MG63 (cell line): ENCODE results near the gene SERPINB7. TPM values are rescaled to one million over a fixed set of nuclear protein-coding genes. Genes with fewer than 3 reads are reported as not detected.
"Not testable (repeated sequence)": the region's sequence is repeated elsewhere in the genome, so short reads cannot be mapped to it uniquely, and the experiment has no call there.

Source experiments
- DNase-seq: peaks from one replicate; pipeline ENCODE4 v3.0.0-alpha.2; 2020
- H3K27me3 ChIP-seq: fragments of 250-450 bp; sonication (Bioruptor Pico); 2 replicates; pipeline ENCODE4 v1.5.1; 2020; ENCODE audit warnings: mild to moderate bottlenecking, moderate library complexity
- H3K36me3 ChIP-seq: fragments of 250-450 bp; sonication (Bioruptor Pico); 2 replicates; pipeline ENCODE4 v1.5.1; 2020; ENCODE audit warnings: mild to moderate bottlenecking, moderate library complexity
- H3K4me3 ChIP-seq: fragments of 250-450 bp; sonication (Bioruptor Pico); 2 replicates; pipeline ENCODE4 v1.5.1; 2020; ENCODE audit warnings: mild to moderate bottlenecking, moderate library complexity
- H3K9me3 ChIP-seq: fragments of 250-450 bp; sonication (Bioruptor Pico); 2 replicates; pipeline ENCODE4 v1.5.1; 2020; ENCODE audit warnings: mild to moderate bottlenecking, moderate library complexity
- total RNA-seq: library from RNA; depleted of rRNA; stranded (reverse); fragments of >200 nt; shearing (Covaris generic); gene quantifications from 2 replicates; pipeline ENCODE4 v1.2.3, GENCODE V29; 2014; ENCODE audit warnings: low replicate concordance; rRNA removed

The SERPINB7 gene
- total RNA-seq, result 0.99 and 4.7 TPM in 2 replicates

- peak; percentile 75 for DNase-seq
- Histone ChIP-seq H3K4me3 (no peak within 1 kb of the TSS), H3K27me3 (no peaks in the 10 kb centered on the region), H3K36me3 (no peaks in the 10 kb centered on the region), H3K9me3 (no peaks in the 10 kb centered on the region)
Measured at GRCh38 chr18:63775166-63775730, at the start of gene SERPINB7. Gene SERPINB7 (plus strand): TSS chr18:63775418. CDS start chr18:63782373, 6,955 bp downstream.

- H3K36me3 ChIP-seq, result no peaks in the 10 kb centered on the region
- no peaks in the 10 kb centered on the region for H3K9me3 ChIP-seq
- DNase-seq, result no peak
- H3K27me3 ChIP-seq, result no peaks in the 10 kb centered on the region
- H3K4me3 ChIP-seq, result no peak overlapping the region
Measured at GRCh38 chr18:63725682-63726480, 49.3 kb upstream of the SERPINB7 start.

- H3K27me3 ChIP-seq, result no peaks in the 10 kb centered on the region
- H3K9me3 ChIP-seq, result no peaks in the 10 kb centered on the region
- H3K36me3 ChIP-seq, result no peaks in the 10 kb centered on the region
- no peak for DNase-seq
- no peak overlapping the region for H3K4me3 ChIP-seq
Measured at GRCh38 chr18:63730773-63731172, 44.4 kb upstream of the SERPINB7 start.

GRCh38 chr18:63731215-63731614 lies 44.0 kb upstream of the SERPINB7 start:
- Histone ChIP-seq H3K4me3 (no peak overlapping the region), H3K27me3 (no peaks in the 10 kb centered on the region), H3K36me3 (no peaks in the 10 kb centered on the region), H3K9me3 (no peaks in the 10 kb centered on the region)
- no peak for DNase-seq

- H3K27me3 ChIP-seq, result no peaks in the 10 kb centered on the region
- H3K4me3 ChIP-seq, result no peak overlapping the region
- H3K36me3 ChIP-seq, result no peaks in the 10 kb centered on the region
- H3K9me3 ChIP-seq, result no peaks in the 10 kb centered on the region
- DNase-seq, result no peak
Measured at GRCh38 chr18:63736876-63737275, 38.3 kb upstream of the SERPINB7 start.

GRCh38 chr18:63741769-63742168 lies 33.4 kb upstream of the SERPINB7 start:
- no peaks in the 10 kb centered on the region for H3K27me3 ChIP-seq
- DNase-seq, result no peak
- no peak overlapping the region for H3K4me3 ChIP-seq
- H3K36me3 ChIP-seq, result no peaks in the 10 kb centered on the region
- no peaks in the 10 kb centered on the region for H3K9me3 ChIP-seq

- H3K27me3 ChIP-seq, result no peaks in the 10 kb centered on the region
- no peak overlapping the region for H3K4me3 ChIP-seq
- no peak for DNase-seq
- no peaks in the 10 kb centered on the region for H3K36me3 ChIP-seq
- no peaks in the 10 kb centered on the region for H3K9me3 ChIP-seq
Measured at GRCh38 chr18:63747006-63747405, 28.2 kb upstream of the SERPINB7 start.

- DNase-seq, result no peak
- Histone ChIP-seq H3K27me3 (no peaks in the 10 kb centered on the region), H3K4me3 (no peak overlapping the region), H3K36me3 (no peaks in the 10 kb centered on the region), H3K9me3 (no peaks in the 10 kb centered on the region)
Measured at GRCh38 chr18:63749489-63749888, 25.7 kb upstream of the SERPINB7 start.

GRCh38 chr18:63752636-63753035 lies 22.6 kb upstream of the SERPINB7 start:
- Histone ChIP-seq H3K9me3 (no peaks in the 10 kb centered on the region), H3K4me3 (no peak overlapping the region), H3K27me3 (no peaks in the 10 kb centered on the region), H3K36me3 (no peaks in the 10 kb centered on the region)
- no peak for DNase-seq

GRCh38 chr18:63753676-63754075 lies 21.5 kb upstream of the SERPINB7 start:
- no peaks in the 10 kb centered on the region for H3K9me3 ChIP-seq
- DNase-seq, result no peak
- no peaks in the 10 kb centered on the region for H3K36me3 ChIP-seq
- H3K27me3 ChIP-seq, result no peaks in the 10 kb centered on the region
- no peak overlapping the region for H3K4me3 ChIP-seq

GRCh38 chr18:63757541-63757940 lies 17.7 kb upstream of the SERPINB7 start:
- peaks cover 7% of the 10 kb centered on the region for H3K9me3 ChIP-seq

GRCh38 chr18:63758615-63759240 lies 16.5 kb upstream of the SERPINB7 start:
- Histone ChIP-seq H3K27me3 (no peaks in the 10 kb centered on the region), H3K4me3 (no peak overlapping the region), H3K36me3 (no peaks in the 10 kb centered on the region), H3K9me3 (peaks cover 7% of the 10 kb centered on the region)
- DNase-seq, result no peak

More at GRCh38 chr18:63757541-63757940, 17.7 kb upstream of the SERPINB7 start:
- no peak for DNase-seq
- Histone ChIP-seq H3K36me3 (no peaks in the 10 kb centered on the region), H3K4me3 (no peak overlapping the region), H3K27me3 (no peaks in the 10 kb centered on the region)

- H3K9me3 ChIP-seq, H3K36me3 ChIP-seq, DNase-seq, H3K27me3 ChIP-seq, H3K4me3 ChIP-seq: not testable (repeated sequence)
Measured at GRCh38 chr18:63759786-63760185, 15.4 kb upstream of the SERPINB7 start.

GRCh38 chr18:63762518-63762917 lies 12.7 kb upstream of the SERPINB7 start:
- DNase-seq, result no peak
- H3K9me3 ChIP-seq, result peaks cover 7% of the 10 kb centered on the region
- no peaks in the 10 kb centered on the region for H3K36me3 ChIP-seq
- H3K4me3 ChIP-seq, result no peak overlapping the region
- no peaks in the 10 kb centered on the region for H3K27me3 ChIP-seq

GRCh38 chr18:63763831-63764600 lies 11.2 kb upstream of the SERPINB7 start:
- no peaks in the 10 kb centered on the region for H3K36me3 ChIP-seq
- no peak for DNase-seq

GRCh38 chr18:63765837-63766236 lies 9.4 kb upstream of the SERPINB7 start:
- H3K27me3 ChIP-seq, result no peaks in the 10 kb centered on the region
- no peaks in the 10 kb centered on the region for H3K9me3 ChIP-seq
- no peak for DNase-seq
- no peaks in the 10 kb centered on the region for H3K36me3 ChIP-seq
- no peak overlapping the region for H3K4me3 ChIP-seq

More at GRCh38 chr18:63763831-63764600, 11.2 kb upstream of the SERPINB7 start:
- Histone ChIP-seq H3K27me3 (no peaks in the 10 kb centered on the region), H3K9me3 (peaks cover 7% of the 10 kb centered on the region), H3K4me3 (no peak overlapping the region)

GRCh38 chr18:63773551-63773950 lies 1.7 kb upstream of the SERPINB7 start:
- H3K9me3 ChIP-seq, result no peaks in the 10 kb centered on the region
- H3K36me3 ChIP-seq, result no peaks in the 10 kb centered on the region
- no peak for DNase-seq
- H3K4me3 ChIP-seq, result no peak overlapping the region
- H3K27me3 ChIP-seq, result no peaks in the 10 kb centered on the region
